ENCODE measurements around the gene NOTCH4. TPM values are rescaled to one million over a fixed set of nuclear protein-coding genes. Genes with fewer than 3 reads are reported as not detected.

The NOTCH4 gene
- total and polyA plus RNA-seq, 9 of the 15 experiments (the other 6 are each of a cell fraction or from before 2014, with no cell fraction given) = 0.24 to 4.3 (median 1.7) TPM

GRCh38 chr6:32178547-32179440 lies 45.1 kb downstream of the NOTCH4 start (continued):
- TF ChIP-seq ETV6 (IDR thresholded peaks at IDR 0.05; ENCODE audit: borderline replicate concordance in 1 of 2, low read depth in 2 of 2, low read length in 1 of 2) (no peak), ETV6 (CRISPR knock-in tag; IDR thresholded peaks at IDR 0.05; ENCODE audit: borderline replicate concordance) (no peak), CBX8 (IDR thresholded peaks at IDR 0.05; ENCODE audit: borderline replicate concordance, extremely low read depth, low read depth, low read length, poor library complexity, severe bottlenecking) (no peak), RCOR1 (IDR thresholded peaks at IDR 0.05; ENCODE audit: borderline replicate concordance in 1 of 2, low read depth in 2 of 2, low read length in 2 of 2) (no peak), POLR2AphosphoS2 (IDR thresholded peaks at IDR 0.05; ENCODE audit: low read length) (no peak), HDAC6 (IDR thresholded peaks at IDR 0.05; ENCODE audit: low read depth, low read length) (no peak), ZHX1 (conservative IDR thresholded peaks at IDR 0.05; ENCODE audit: low read length) (no peak), ZBTB2 (IDR thresholded peaks at IDR 0.05) (no peak; the same call in 1 of the 2 replicates), E2F1 (CRISPR knock-in tag; IDR thresholded peaks at IDR 0.05) (no peak), POLR3G (IDR thresholded peaks at IDR 0.05; ENCODE audit: extremely low read depth, insufficient read length, insufficient replicate concordance) (no peak), HDAC1 (IDR thresholded peaks at IDR 0.05) (peak in 1 of 2 experiments; percentile 78; a peak in 1 of 4 replicates), ZNF740 (CRISPR knock-in tag; IDR thresholded peaks at IDR 0.05) (peak; percentile 19; the same call in 1 of the 2 replicates), ZNF740 (tag; IDR thresholded peaks at IDR 0.05) (no peak), CCNT2 (IDR thresholded peaks at IDR 0.05; ENCODE audit: borderline replicate concordance, extremely low read depth, insufficient read length, low read depth, low read length) (no peak), BMI1 (IDR thresholded peaks at IDR 0.05; ENCODE audit: low read length) (no peak)

All from K562 (cell line).